Medulla oblongata (tissue), 1 donor: ENCODE measurements around the gene ERCC1.
"Not testable (repeated sequence)": the region's sequence is repeated elsewhere in the genome, so short reads cannot be mapped to it uniquely, and the experiment has no call there.

Experiments
- DNase-seq: peaks from one replicate; pipeline ENCODE4 v3.0.0-alpha.2; 2015; ENCODE audit errors: extremely low spot score

ERCC1 gene

DNA sequence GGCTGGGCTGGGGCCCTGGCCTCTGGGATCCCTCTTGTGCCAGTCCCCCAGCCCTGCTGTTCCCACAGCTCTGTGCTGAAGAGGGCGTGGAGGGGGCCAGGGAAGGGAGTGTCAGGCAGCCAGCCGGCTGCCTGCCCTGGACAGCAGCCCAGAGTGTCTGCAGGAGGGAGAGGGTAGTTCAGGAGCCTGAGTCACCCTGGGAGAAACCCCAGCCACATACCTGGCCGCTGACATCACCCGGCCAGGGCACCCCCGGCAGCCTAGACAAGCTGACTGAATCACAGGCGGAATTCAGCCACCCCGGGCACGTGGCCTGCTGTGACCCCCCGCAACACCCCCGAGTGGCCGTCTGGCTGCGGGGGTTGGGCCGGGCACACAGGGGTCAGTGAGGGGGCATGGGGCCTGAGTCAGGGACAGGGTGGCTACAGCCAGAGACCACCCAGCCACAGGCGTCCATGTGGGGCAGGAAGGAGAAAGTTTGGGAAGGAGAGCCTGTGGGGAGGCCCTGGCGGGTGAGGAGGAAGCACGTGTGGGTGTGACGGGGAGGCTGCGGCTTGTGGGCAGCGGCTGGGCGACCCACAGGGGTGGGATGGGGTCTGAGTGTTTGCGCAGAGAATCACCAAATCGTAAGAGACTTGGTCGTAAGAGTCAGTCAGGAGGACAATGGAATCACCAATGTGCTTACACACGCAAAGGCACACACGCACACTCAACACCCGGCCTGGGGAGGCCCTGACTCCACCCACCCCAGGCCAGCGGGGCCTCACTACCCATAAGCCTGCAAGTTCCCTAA lies 32.2 kb upstream of the ERCC1 start:
- peak; percentile 66 for DNase-seq

DNA sequence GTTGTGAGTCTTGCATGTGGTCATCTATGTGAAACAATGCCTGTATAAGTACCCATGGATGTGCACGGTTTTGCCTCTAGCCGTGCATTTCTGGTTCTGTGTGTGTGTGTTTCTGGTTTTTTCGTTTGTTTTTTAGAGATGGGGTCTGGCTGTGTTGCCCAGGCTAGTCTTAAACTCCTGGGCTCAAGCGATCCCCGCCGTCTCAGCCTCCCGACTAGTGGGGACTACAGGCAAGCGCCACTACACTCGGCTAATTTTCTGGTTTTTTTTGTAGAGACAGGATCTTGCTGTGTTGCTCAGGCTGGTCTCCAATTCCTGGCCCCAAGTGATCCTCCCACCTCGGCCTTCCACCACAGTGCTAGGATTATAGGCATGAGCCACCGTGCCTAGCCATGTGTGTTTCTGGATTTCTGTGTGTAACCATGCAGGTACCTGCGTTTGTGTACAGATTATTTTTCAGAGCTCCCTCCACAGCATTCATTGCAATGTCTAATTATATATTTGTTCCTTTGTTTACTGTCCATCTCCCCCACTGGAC lies 28.2 kb upstream of the ERCC1 start:
- no peak for DNase-seq

GRCh38 chr19:45451131-45451849 lies 27.6 kb upstream of the ERCC1 start:
- no peak for DNase-seq

DNA sequence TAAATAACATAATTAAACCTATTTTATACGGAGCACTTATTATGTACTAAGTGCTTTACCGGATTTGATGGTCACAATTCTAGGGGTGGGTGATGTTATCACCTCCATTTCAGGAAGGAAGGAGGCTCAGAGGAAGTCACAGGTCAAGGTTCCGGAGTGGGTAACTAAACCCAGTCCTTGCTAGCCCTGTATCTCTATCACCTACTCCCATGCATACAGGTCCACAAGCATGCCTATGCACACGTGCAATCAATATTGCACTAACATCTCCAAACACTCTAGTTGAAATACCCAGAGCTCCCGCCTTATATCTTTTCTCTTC lies 26.3 kb upstream of the ERCC1 start:
- no peak for DNase-seq

DNA sequence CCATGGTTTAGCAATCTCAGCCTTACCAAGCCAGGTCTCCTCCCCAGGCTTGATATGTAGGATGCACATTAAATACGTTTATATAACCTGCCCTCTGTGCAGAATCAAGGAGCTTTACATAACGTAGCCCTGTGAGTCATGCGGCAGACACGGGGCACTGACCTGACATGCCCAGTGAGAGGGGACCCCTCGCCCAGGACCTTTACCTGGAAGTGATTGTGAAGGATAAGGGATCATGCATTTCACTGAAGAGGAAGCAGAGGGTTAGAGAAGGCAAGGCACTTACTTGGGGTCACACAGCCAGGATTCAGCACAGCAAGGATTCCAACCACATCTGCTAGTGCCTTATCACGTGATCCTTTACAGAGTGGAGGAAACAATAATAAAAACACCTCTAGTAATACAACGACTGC lies 25.2 kb upstream of the ERCC1 start:
- DNase-seq, result no peak

GRCh38 chr19:45448425-45448756 lies 24.7 kb upstream of the ERCC1 start:
- no peak for DNase-seq

DNA sequence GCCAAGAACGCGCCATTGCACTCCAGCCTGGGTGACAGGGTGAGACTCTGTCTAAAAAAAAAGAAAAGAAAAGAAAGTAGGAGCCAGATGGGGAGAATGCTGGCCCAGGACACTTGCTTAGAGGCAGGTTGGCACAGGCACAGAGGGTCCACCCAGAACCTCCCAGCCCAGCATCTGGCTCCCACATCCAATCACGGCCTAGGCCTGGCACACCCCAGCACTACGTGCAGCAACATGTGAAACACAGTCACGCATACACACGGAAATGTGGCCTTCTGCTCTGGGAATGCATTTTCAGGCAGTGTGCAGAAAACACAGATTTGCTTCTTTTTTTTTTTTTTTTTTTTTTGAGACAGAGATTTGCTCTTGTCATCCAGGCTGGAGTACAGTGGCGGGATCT lies 23.2 kb upstream of the ERCC1 start:
- DNase-seq, result no peak

DNA sequence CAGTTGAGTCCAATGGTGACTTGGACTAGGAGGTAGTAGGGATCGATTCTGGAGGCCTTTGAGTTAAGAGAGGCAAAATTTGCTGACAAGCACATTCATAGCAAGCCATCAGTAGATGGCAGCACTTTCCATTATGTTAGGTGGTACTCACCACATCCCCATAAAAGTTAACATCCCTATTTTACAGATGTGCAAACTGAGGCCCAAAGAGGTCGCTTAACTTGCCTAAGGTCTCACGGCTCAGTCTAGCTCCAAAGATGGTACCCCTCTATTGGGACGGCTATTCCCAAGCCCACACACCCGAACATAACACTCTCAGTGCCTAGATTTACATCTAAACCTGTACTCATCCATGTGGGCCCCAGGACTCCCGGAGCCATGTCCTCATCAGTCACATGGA lies 22.6 kb upstream of the ERCC1 start:
- no peak for DNase-seq

- no peak for DNase-seq
These were observed 21.4 kb upstream of the ERCC1 start for GRCh38 chr19:45445139-45445538.

GRCh38 chr19:45444318-45445041 lies 20.8 kb upstream of the ERCC1 start:
- peak; percentile 93 for DNase-seq

DNA sequence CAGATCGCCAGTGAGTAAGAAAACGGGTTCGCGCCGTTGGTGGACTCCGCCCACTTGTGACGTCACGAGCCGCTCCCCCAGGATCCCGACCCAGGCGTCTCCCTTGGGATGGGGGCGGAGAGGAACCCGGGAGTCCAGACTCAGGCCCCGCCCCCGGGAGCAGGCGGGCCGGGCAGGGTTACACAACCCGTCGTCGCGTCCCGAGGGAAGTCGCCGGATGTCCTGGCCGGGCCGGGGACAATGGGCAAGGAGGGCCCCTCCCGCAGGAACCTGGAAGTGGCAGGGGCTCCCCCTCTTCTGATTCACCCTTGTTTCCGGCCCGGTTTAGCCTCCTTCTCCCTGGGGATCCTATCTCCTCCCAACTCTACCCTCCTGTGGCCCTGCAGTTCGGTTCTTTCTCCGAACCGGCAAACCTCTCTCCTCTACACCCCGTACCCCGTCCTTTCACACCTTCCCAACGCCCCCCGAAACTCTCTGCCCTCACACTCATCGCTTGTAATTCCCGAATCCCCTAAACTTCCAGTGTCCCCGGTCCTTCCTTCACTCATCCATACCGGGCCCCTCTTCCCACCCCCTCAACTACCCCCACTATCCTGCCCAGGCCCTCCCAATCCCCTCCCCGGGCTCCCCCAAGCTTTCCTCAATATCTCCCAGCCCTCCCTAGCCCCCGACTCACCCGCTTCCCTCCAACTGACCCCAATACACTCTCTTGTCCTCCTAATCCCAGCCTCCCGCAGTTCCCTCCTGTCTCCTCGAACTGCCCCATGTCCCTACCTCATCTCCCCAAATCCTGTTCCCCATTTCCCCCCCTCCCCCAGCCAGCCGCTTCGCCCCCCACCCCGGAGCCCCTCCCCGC lies 20.0 kb upstream of the ERCC1 start:
- peak; percentile 88 for DNase-seq

GRCh38 chr19:45442778-45443461 lies 19.2 kb upstream of the ERCC1 start:
- DNase-seq, result peak; percentile 80

DNA sequence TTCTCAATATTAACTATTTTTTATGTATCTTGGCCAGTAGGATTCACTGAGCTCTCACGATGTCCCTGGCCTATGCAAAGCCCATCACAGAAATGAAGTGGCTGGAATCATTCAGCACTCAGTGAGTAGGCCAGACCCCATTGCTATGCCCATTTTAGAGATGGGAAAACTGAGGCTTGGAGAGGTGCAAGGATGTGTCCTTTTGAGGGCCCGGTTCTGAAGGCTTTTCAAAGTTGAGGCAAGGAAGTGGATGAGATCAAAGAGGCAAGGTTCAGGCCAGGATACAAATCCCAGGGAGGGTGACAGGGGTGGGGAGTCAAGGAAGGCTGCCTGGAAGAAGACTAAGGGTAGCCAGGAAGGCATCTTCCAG lies 18.7 kb upstream of the ERCC1 start:
- no peak for DNase-seq

- DNase-seq, result no peak
These were observed 17.3 kb upstream of the ERCC1 start for GRCh38 chr19:45440873-45441654.

GRCh38 chr19:45440259-45440638 lies 16.5 kb upstream of the ERCC1 start:
- peak; percentile 19 for DNase-seq

DNA sequence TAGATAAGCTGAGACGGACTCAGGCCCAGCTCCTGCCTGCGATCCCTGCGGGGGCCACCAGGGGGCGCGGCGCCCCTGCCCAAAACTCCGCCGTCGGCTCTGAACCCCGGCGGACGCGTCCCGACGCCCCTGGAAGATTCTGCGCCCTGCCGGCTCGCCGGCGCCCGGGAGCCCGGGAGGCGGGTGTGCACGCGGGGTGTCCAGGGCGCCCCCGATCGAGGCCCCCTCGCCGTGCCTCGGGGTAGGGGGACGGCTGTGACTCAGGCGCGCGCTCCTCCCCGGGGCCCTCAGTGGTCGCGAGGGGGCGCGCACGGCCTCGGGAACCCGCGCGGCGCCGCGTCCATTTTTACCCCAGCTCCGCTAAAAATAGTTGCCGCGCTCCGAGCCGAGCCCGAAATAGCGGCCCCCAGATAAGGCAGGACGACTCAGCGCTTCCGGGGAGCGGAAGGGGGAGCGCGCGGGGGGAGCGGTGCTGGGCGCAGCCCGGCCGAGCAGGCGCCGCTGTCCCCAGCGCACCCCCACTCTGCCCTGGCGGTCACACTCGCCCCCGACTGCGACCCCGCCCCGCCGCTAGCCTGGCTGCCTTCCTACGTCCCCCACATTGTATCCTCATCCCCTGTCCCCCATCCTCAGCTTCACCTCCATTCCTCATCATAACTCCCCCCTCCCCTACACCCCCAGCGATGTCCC lies 16.0 kb upstream of the ERCC1 start:
- peak; percentile 75 for DNase-seq

DNA sequence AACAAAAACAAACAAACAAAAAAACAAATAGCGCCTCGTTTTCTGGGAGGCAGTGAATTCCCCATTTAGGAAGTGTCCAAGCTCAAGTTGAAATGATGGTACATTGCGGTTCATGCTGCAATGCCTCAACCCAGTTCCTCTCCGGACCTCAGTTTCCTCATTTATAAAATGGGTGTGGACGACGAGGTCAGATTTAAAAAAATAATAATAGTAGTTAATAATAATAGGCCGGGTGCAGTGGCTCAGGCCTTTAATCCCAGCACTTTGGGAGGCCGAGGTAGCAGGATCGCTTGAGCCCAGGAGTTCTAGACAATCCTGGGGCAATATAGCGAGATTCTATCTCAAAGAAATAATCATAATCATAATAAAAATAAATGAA lies 15.5 kb upstream of the ERCC1 start:
- DNase-seq, result no peak

GRCh38 chr19:45437328-45437727 lies 13.6 kb upstream of the ERCC1 start:
- no peak for DNase-seq

DNA sequence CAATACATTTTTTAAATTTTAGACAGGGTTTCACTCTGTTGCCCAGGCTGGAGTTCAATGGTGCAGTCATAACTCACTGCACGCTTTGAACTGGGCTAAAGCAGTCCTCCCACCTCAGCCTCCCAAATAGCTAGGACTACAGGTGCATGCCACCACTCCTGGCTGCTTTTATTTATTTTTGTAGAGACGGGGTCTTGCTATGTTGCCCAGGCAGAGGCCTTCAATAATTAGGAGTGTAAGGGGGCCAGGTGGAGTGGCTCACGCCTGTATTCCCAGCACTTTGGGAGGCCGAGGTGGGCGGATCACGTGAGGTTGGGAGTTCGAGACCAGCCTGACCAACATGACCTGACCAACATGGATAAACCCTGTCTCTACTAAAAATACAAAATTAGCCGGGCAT lies 8.8 kb upstream of the ERCC1 start:
- not testable (repeated sequence) for DNase-seq

DNA sequence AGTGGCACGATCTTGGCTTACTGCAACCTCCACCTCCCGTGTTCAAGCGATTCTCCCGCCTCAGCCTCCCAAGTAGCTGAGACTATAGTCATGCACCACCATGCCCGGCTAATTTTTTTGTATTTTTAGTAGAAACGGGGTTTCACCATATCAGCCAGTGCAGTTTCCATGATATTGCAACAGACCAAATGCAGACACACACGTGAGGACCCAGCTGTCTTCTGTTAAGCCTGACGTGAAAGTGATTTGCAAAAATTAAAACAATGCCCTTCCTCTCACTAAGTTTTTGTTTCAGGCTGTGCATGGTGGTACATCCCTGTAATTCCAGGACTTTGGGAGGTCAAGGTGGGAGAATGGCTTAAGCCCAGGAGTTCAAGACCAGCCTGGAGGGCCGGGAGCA lies 7.3 kb upstream of the ERCC1 start:
- not testable (repeated sequence) for DNase-seq
